ENCODE data around the gene E2F1. TPM values are rescaled to one million over a fixed set of nuclear protein-coding genes. Genes with fewer than 3 reads are reported as not detected.

E2F1 gene
- total and polyA plus RNA-seq, 2 donors (not counting 1 experiment from before 2014, with no cell fraction given), result 2.4 to 2.7 TPM

DNA sequence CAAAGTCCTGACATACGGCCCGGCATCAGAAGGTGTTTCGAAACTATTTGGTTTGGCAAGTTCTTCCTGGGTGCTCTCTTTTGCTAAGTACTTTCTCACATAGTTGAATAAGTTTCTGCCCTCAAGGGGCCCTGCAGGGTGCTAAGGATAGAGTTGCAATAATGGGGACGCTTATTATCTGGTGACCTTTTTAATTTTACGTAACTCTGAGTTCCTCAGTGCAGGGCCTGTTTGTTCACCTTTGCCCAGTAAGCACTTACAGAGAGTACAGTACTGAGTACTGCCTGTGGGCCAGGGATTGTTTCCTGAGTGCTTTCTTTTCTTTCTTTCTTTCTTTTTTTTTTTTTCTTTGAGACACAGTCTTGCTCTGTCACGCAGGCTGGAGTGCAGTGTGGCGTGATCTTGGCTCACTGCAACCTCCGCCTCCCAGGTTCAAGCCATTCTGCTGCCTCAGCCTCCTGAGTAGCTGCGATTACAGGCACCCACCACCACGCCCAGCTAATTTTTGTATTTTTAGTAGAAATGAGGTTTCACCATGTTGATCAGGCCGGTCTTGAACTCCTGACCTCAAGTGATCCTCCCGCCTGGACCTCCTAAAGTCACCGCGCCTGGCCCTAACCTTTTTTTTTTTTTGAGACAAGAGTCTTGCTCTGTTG lies 38.4 kb upstream of the E2F1 start:
- intact Hi-C loops (cut with micrococcal nuclease), result no loop called here
- Mint-ChIP-seq H3K4me3 (no peak overlapping the region), H3K9me3 (ENCODE audit: insufficient read depth) (peaks cover 2% of the 10 kb centered on the region), H3K27ac (no peak overlapping the region), H3K27me3 (no peaks in the 10 kb centered on the region), H3K4me1 (peaks cover 11% of the 10 kb centered on the region)
- Histone ChIP-seq H3K27ac (ENCODE audit: low read length in 2 of 2) (no peak overlapping the region), H2AFZ (ENCODE audit: insufficient read depth, low read depth, low read length, poor library complexity, severe bottlenecking) (no peak overlapping the region), H3K4me1 (ENCODE audit: control insufficient read depth in 2 of 2, insufficient read depth in 2 of 2, low read length in 2 of 2) (peaks cover 4 to 13% of the 10 kb centered on the region in 2 donors), H3K9me3 (ENCODE audit: control extremely low read depth in 1 of 3, control insufficient read depth in 2 of 3, insufficient read depth in 1 of 3, low read length in 2 of 3) (peaks cover 0 to 7% (median 0%) of the 10 kb centered on the region in 3 donors), H3K79me2 (ENCODE audit: control insufficient read depth, insufficient read depth, low read length) (no peaks in the 10 kb centered on the region), H3K4me2 (replicated peaks; ENCODE audit: low read depth, low read length, poor library complexity, severe bottlenecking) (no peak overlapping the region), H3K36me3 (replicated peaks in 1 of 2; ENCODE audit: control extremely low read depth in 1 of 2, control insufficient read depth in 1 of 2, extremely low read depth in 1 of 2, insufficient read depth in 2 of 2, low read length in 1 of 2) (no peaks in the 10 kb centered on the region), H4K20me1 (ENCODE audit: control insufficient read depth, insufficient read depth, low read length, poor library complexity, severe bottlenecking) (no peaks in the 10 kb centered on the region), H3K27me3 (replicated peaks in 1 of 4; ENCODE audit: control extremely low read depth in 1 of 4, control insufficient read depth in 3 of 4, insufficient read depth in 4 of 4, low read length in 3 of 4) (no peaks in the 10 kb centered on the region), H3K4me3 (ENCODE audit: control extremely low read depth in 1 of 5, extremely low read depth in 1 of 5, insufficient read depth in 1 of 5, low read depth in 2 of 5, low read length in 4 of 5) (no peak overlapping the region), H3K9ac (ENCODE audit: low read length) (no peak overlapping the region)
- ChIA-PET POLR2A (interaction anchor here (0.6 kb wide), 2 partner anchors 9 to 59 kb away, joined by 3 to 6 read pairs; no protein-coding TSS in a partner anchor), CTCF (interaction anchor here (1.0 kb wide), 1 partner anchor 58 kb away, joined by 3 read pairs; the partner anchor contains the start of gene ACTL10)
- ATAC-seq (ENCODE audit: low read depth) (no peak), DNase-seq (no peak)
- 94% methylated on average over 13 of the region's 14 CpGs for WGBS (ENCODE audit: insufficient coverage)
- TF ChIP-seq CTCF (IDR thresholded peaks at IDR 0.05) (no peak), EZH2 (IDR thresholded peaks at IDR 0.05; ENCODE audit: borderline replicate concordance, insufficient read depth, low read depth, low read length, poor library complexity, severe bottlenecking) (no peak)

Measured in B cell (primary cell).